Left ventricle myocardium inferior (tissue), 1 donor: ENCODE results near the gene C4orf51. TPM values are rescaled to one million over a fixed set of nuclear protein-coding genes. Genes with fewer than 3 reads are reported as not detected.

ENCODE experiments used
- DNase-seq: peaks from one replicate; pipeline ENCODE4 v3.0.0-alpha.2; 2020
- H3K27ac ChIP-seq: fragments of 200-600 bp; replicated peaks from 2 replicates; pipeline ENCODE4 v1.8.0; 2021
- H3K27me3 ChIP-seq: fragments of 200-600 bp; 2 replicates; pipeline ENCODE4 v1.8.0; 2021; ENCODE audit warnings: low read depth
- H3K36me3 ChIP-seq: fragments of 200-600 bp; 2 replicates; pipeline ENCODE4 v1.8.0; 2021
- H3K4me1 ChIP-seq: fragments of 200-600 bp; 2 replicates; pipeline ENCODE4 v1.8.0; 2021
- H3K4me3 ChIP-seq: fragments of 200-600 bp; 2 replicates; pipeline ENCODE4 v1.8.0; 2021; ENCODE audit warnings: mild to moderate bottlenecking, moderate library complexity
- H3K9me3 ChIP-seq: fragments of 200-600 bp; replicated peaks from 2 replicates; pipeline ENCODE4 v1.8.0; 2021
- intact Hi-C: fragments of 100-400 bp; cut with micrococcal nuclease; formaldehyde crosslinking; loops from one replicate; pipeline ENCODE4 v1.11.0; 2022
- total RNA-seq: library from RNA; stranded (reverse); fragmentation: NEBNext Ultra II Directional; extraction: Animal tissue kit (Norgen Biotek cat#: 25700); gene quantifications from one replicate; pipeline ENCODE4 v1.2.1, GENCODE V29; 2021
- TF ChIP-seq, protein P1 (sequence below): fragments of 200-600 bp; IDR thresholded peaks from 2 replicates; pipeline ENCODE4 v1.8.0; 2021; ENCODE audit warnings: antibody characterized with exemption, mild to moderate bottlenecking, borderline replicate concordance
- donor health status: DM: no; HTN: yes; CAD: no; lungs with severe emphysema.

Gene C4orf51
- total RNA-seq, 1 donor from 2014 or later: not detected

GRCh38 chr4:145773581-145774234 is 93.8 kb downstream of the C4orf51 start:
- Histone ChIP-seq H3K4me1 (peaks cover 16% of the 10 kb centered on the region), H3K27me3 (no peaks in the 10 kb centered on the region), H3K27ac (peak overlapping the region; percentile 64), H3K36me3 (peaks cover 20% of the 10 kb centered on the region), H3K9me3 (no peaks in the 10 kb centered on the region), H3K4me3 (no peak overlapping the region)
- intact Hi-C loops: no loop called here
- TF ChIP-seq, protein P1, sequence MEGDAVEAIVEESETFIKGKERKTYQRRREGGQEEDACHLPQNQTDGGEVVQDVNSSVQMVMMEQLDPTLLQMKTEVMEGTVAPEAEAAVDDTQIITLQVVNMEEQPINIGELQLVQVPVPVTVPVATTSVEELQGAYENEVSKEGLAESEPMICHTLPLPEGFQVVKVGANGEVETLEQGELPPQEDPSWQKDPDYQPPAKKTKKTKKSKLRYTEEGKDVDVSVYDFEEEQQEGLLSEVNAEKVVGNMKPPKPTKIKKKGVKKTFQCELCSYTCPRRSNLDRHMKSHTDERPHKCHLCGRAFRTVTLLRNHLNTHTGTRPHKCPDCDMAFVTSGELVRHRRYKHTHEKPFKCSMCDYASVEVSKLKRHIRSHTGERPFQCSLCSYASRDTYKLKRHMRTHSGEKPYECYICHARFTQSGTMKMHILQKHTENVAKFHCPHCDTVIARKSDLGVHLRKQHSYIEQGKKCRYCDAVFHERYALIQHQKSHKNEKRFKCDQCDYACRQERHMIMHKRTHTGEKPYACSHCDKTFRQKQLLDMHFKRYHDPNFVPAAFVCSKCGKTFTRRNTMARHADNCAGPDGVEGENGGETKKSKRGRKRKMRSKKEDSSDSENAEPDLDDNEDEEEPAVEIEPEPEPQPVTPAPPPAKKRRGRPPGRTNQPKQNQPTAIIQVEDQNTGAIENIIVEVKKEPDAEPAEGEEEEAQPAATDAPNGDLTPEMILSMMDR: no peak
- no peak for DNase-seq

- no peaks in the 10 kb centered on the region for H3K9me3 ChIP-seq
- peaks cover 23% of the 10 kb centered on the region for H3K4me1 ChIP-seq
- TF ChIP-seq, protein P1: no peak
- no peaks in the 10 kb centered on the region for H3K27me3 ChIP-seq
- no peak for DNase-seq
- no peak overlapping the region for H3K4me3 ChIP-seq
- intact Hi-C loops: no loop called here
- peaks cover 26% of the 10 kb centered on the region for H3K36me3 ChIP-seq
- H3K27ac ChIP-seq: peak overlapping the region; percentile 64
Measured at GRCh38 chr4:145774473-145774872, 94.5 kb downstream of the C4orf51 start.

DNA sequence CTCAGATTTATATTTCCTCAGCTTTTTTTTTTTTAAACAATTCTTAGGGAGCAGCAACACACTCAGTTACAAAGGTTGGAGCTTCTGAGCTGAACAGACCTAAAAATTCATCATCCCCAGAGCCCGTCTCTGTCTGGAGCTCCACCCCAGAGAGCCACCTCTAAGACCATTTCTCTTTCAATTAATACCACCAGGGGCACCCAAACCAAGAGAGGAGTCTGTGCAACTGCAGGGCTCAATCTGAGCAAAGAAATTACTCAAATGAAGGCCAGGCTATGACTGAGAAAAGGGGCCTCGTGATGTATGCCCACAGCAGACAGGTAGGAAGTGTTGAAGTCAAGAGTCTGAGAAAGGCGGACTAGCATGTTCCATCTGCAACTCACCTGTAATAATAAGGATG is 95.5 kb downstream of the C4orf51 start:
- DNase-seq: no peak
- no peaks in the 10 kb centered on the region for H3K27me3 ChIP-seq
- H3K36me3 ChIP-seq: peaks cover 26% of the 10 kb centered on the region
- H3K4me3 ChIP-seq: no peak overlapping the region
- H3K9me3 ChIP-seq: no peaks in the 10 kb centered on the region
- no peak overlapping the region for H3K27ac ChIP-seq
- intact Hi-C loops: no loop called here
- H3K4me1 ChIP-seq: peaks cover 23% of the 10 kb centered on the region
- TF ChIP-seq, protein P1: no peak

- no peak overlapping the region for H3K27ac ChIP-seq
- intact Hi-C loops: no loop called here
Measured at GRCh38 chr4:145776208-145776607, 96.3 kb downstream of the C4orf51 start.

DNA sequence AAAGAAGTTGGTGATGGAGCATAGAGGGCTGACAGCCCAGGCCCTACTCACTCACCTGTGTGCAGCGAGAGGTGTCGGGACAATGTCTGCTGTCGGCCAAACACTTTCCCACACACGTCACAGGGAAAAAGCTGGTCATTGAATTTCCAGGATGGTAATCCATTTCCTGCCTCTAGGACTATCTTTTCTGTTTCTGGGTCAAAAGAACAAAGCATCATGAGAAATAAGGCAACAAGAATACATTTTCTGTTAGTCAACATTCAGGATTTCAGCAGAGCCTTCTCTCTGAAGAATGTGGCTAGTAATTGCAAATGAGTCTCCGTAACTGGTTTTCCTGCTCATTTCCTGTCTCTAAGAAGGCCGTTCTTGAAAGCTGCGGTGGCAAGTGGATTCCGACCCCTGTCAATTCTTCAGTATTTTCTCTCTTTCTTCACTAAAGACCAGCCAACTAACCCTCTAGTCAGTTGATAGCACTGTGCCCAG is 99.4 kb downstream of the C4orf51 start:
- Histone ChIP-seq H3K27me3 (no peaks in the 10 kb centered on the region), H3K4me3 (no peak overlapping the region), H3K27ac (no peak overlapping the region), H3K9me3 (peaks cover 8% of the 10 kb centered on the region), H3K36me3 (peaks cover 19% of the 10 kb centered on the region), H3K4me1 (peaks cover 26% of the 10 kb centered on the region)
- DNase-seq: no peak
- intact Hi-C loops: no loop called here
- TF ChIP-seq, protein P1: no peak

More at GRCh38 chr4:145776208-145776607, 96.3 kb downstream of the C4orf51 start:
- Histone ChIP-seq H3K27me3 (no peaks in the 10 kb centered on the region), H3K4me1 (peaks cover 23% of the 10 kb centered on the region), H3K9me3 (no peaks in the 10 kb centered on the region), H3K4me3 (no peak overlapping the region), H3K36me3 (peaks cover 25% of the 10 kb centered on the region)
- TF ChIP-seq, protein P1: no peak
- DNase-seq: no peak
